ENCODE data around the gene SHTN1.

- TF ChIP-seq CTCF (IDR thresholded peaks at IDR 0.05; ENCODE audit: low read depth, low read length, poor library complexity, severe bottlenecking) = no peak
- no peak for TF ChIP-seq EZH2phosphoT487 (IDR thresholded peaks at IDR 0.05; ENCODE audit: borderline replicate concordance, low read length)
Measured at GRCh38 chr10:117016266-117016665, 11.3 kb upstream of the SHTN1 start.

Data from DOHH2 (cell line).